Natural killer cell (primary cell): ENCODE data around the gene WDR43. TPM values are rescaled to one million over a fixed set of nuclear protein-coding genes. Genes with fewer than 3 reads are reported as not detected.

Source experiments
- ATAC-seq, 3 donors: fragments of 150-1000 bp in 2 of 3; fragments of 200-7000 bp in 1 of 3; cut with Tn5 transposase; 1 replicate in 1 of 3; 2 replicates in 2 of 3; pipeline ENCODE4 v1.10.0; 2021; ENCODE audit warnings: mild to moderate bottlenecking in 2 of 3, moderate library complexity in 2 of 3
- DNase-seq, 2 donors: peaks; one replicate each; pipeline versions ENCODE4 v3.0.0 to v3.0.0-alpha.2; 2013 to 2021; ENCODE audit warnings: mixed read lengths in 1 of 2
- H3K27ac ChIP-seq: one replicate; pipeline ENCODE4 v1.5.1; 2013; ENCODE audit warnings: mild to moderate bottlenecking, low read length
- H3K27me3 ChIP-seq: one replicate; pipeline ENCODE4 v1.6.1; 2013; ENCODE audit warnings: low read length; ENCODE audit not compliant: control insufficient read depth, insufficient read depth
- H3K36me3 ChIP-seq: one replicate; pipeline ENCODE4 v1.6.1; 2013; ENCODE audit warnings: low read length; ENCODE audit not compliant: control insufficient read depth, insufficient read depth
- H3K4me1 ChIP-seq: one replicate; pipeline ENCODE4 v1.6.1; 2013; ENCODE audit warnings: low read length; ENCODE audit not compliant: control insufficient read depth, insufficient read depth
- H3K4me3 ChIP-seq: one replicate; pipeline ENCODE4 v1.5.1; 2013; ENCODE audit warnings: low read length
- H3K9me3 ChIP-seq: one replicate; pipeline ENCODE4 v1.6.1; 2013; ENCODE audit warnings: low read length; ENCODE audit not compliant: control insufficient read depth, insufficient read depth
- H3K27ac Mint-ChIP-seq, 2 donors: one replicate each; pipeline ENCODE4 v1.8.0; 2022; ENCODE audit warnings: mild to moderate bottlenecking in 2 of 2, mixed read lengths in 2 of 2, moderate library complexity in 1 of 2
- H3K27me3 Mint-ChIP-seq, 2 donors: one replicate each; pipeline ENCODE4 v1.8.0; 2022; ENCODE audit warnings: low read depth in 2 of 2, mixed read lengths in 2 of 2
- H3K36me3 Mint-ChIP-seq: one replicate; pipeline ENCODE4 v1.8.0; 2022; ENCODE audit warnings: mixed read lengths
- H3K4me1 Mint-ChIP-seq, 2 donors: one replicate each; pipeline ENCODE4 v1.8.0; 2022; ENCODE audit warnings: mixed read lengths in 2 of 2
- H3K4me3 Mint-ChIP-seq: one replicate; pipeline ENCODE4 v1.8.0; 2022; ENCODE audit warnings: mild to moderate bottlenecking, moderate library complexity, mixed read lengths
- H3K9me3 Mint-ChIP-seq, 2 donors: one replicate each; pipeline ENCODE4 v1.8.0; 2022; ENCODE audit warnings: mixed read lengths in 2 of 2
- WGBS: methylation state at CpG from one replicate; pipeline ENCODE4 v1.1.7; 2013; ENCODE audit warnings: missing lambda C conversion rate; ENCODE audit not compliant: insufficient coverage; 5-methylcytosine and 5-hydroxymethylcytosine counted together
- intact Hi-C: fragments of 100-400 bp; cut with micrococcal nuclease; formaldehyde crosslinking; loops from one replicate; pipeline ENCODE4 v1.14.2; 2022
- total RNA-seq, 4 donors: library from RNA; stranded (reverse); fragments of 120-200 nt in 1 of 4; gene quantifications; one replicate each; pipeline versions ENCODE4 v1.2.3 to v1.2.4, GENCODE V29; 2013 to 2022
- TF ChIP-seq, protein P1 (sequence below): fragments of 200-600 bp; IDR thresholded peaks from one replicate; pipeline ENCODE4 v1.8.0; 2022; ENCODE audit warnings: antibody characterized with exemption

Gene WDR43
- total RNA-seq, 3 donors from 2014 or later (not counting 1 experiment from before 2014, with no cell fraction given), result 45.1 to 53.2 (median 49.1) TPM

DNA sequence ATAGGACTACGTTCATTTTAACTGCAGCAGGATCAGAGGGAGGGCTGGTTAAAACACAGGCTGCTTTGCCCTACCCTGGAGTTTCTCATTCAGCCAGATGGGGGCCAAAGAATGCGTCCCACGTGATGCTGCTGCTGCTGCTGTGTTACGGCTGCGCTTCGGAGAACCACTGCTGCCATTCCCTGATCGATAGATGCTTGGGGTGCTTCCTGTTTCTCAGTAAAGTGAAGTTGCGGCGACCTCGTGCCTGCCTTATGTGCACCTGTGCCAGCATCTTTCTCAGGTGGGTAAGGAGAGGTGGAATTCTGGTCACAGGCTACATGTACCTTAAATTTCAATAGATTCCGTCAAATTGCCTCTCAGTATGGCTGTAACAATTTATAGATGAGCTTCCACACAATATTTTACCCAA lies 62.0 kb downstream of the WDR43 start:
- H3K27ac Mint-ChIP-seq, result no peak overlapping the region
- 27% methylated on average over 11 of the region's 11 CpGs for WGBS
- TF ChIP-seq, protein P1, sequence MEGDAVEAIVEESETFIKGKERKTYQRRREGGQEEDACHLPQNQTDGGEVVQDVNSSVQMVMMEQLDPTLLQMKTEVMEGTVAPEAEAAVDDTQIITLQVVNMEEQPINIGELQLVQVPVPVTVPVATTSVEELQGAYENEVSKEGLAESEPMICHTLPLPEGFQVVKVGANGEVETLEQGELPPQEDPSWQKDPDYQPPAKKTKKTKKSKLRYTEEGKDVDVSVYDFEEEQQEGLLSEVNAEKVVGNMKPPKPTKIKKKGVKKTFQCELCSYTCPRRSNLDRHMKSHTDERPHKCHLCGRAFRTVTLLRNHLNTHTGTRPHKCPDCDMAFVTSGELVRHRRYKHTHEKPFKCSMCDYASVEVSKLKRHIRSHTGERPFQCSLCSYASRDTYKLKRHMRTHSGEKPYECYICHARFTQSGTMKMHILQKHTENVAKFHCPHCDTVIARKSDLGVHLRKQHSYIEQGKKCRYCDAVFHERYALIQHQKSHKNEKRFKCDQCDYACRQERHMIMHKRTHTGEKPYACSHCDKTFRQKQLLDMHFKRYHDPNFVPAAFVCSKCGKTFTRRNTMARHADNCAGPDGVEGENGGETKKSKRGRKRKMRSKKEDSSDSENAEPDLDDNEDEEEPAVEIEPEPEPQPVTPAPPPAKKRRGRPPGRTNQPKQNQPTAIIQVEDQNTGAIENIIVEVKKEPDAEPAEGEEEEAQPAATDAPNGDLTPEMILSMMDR, result no peak

DNA sequence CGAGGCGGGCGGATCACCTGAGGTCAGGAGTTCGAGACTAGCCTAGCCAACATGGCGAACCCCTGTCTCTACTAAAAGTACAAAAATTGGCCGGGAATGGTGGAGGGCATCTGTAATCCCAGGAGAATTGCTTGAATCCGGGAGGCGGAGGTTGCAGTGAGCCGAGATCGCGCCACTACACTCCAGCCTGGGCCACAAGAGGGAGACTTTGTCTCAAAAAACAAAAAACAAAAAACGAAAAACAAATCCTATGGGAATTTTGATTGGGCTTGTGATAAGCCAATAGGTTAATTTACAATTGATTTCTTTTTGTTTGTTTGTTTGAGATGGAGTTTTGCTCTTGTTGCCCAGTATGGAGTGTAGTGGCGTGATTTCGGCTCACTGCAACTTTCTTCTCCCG lies 62.4 kb downstream of the WDR43 start:
- Mint-ChIP-seq H3K27ac (no peak overlapping the region), H3K9me3 (no peaks in the 10 kb centered on the region), H3K27me3 (peaks cover 0 to 3% of the 10 kb centered on the region in 2 donors), H3K4me3 (peak overlapping the region; percentile 85), H3K36me3 (no peaks in the 10 kb centered on the region), H3K4me1 (peaks cover 6 to 12% of the 10 kb centered on the region in 2 donors)
- Histone ChIP-seq H3K36me3 (no peaks in the 10 kb centered on the region), H3K4me1 (peaks cover 6% of the 10 kb centered on the region), H3K27ac (no peak overlapping the region), H3K4me3 (no peak overlapping the region), H3K27me3 (no peaks in the 10 kb centered on the region), H3K9me3 (no peaks in the 10 kb centered on the region)
- DNase-seq, result no peak
- intact Hi-C loops, result loop anchor here (5.0 kb wide), 2 partner anchors 135 to 160 kb away; partner anchors contain the start of gene CLIP4
- ATAC-seq, result peak in 1 of 3 donors; percentile 56
- TF ChIP-seq, protein P1, result no peak
- 95% methylated on average over 15 of the region's 15 CpGs for WGBS

More for the DNA sequence above, 62.0 kb downstream of the WDR43 start:
- DNase-seq (peak in 1 of 2 donors; percentile 62), ATAC-seq (peak; percentile 48 to 87 (median 62))
- Mint-ChIP-seq H3K4me3 (peak overlapping the region; percentile 85), H3K36me3 (no peaks in the 10 kb centered on the region), H3K9me3 (no peaks in the 10 kb centered on the region), H3K4me1 (peaks cover 6 to 12% of the 10 kb centered on the region in 2 donors), H3K27me3 (peaks cover 0 to 3% of the 10 kb centered on the region in 2 donors)
- no peaks in the 10 kb centered on the region for H3K27me3 ChIP-seq
- H3K36me3 ChIP-seq, result no peaks in the 10 kb centered on the region
- peaks cover 6% of the 10 kb centered on the region for H3K4me1 ChIP-seq
- no peak overlapping the region for H3K4me3 ChIP-seq
- H3K9me3 ChIP-seq, result no peaks in the 10 kb centered on the region
- H3K27ac ChIP-seq, result no peak overlapping the region
- intact Hi-C loops, result loop anchor here (5.0 kb wide), 2 partner anchors 134 to 161 kb away; partner anchors contain the start of gene CLIP4

GRCh38 chr2:28958689-28959088 lies 64.2 kb downstream of the WDR43 start:
- H3K4me1 Mint-ChIP-seq, result peaks cover 6 to 12% of the 10 kb centered on the region in 2 donors
- H3K9me3 ChIP-seq, result no peaks in the 10 kb centered on the region
- no peaks in the 10 kb centered on the region for H3K9me3 Mint-ChIP-seq
- DNase-seq (peak; percentile 25 to 78), ATAC-seq (peak; percentile 63 to 94 (median 74))
- H3K27ac Mint-ChIP-seq, result peak overlapping the region in 1 of 2 donors; percentile 25
- no peak overlapping the region for H3K4me3 Mint-ChIP-seq
- TF ChIP-seq, protein P1, result peak; percentile 82
- 36% methylated on average over 8 of the region's 9 CpGs for WGBS
- H3K4me3 ChIP-seq, result no peak overlapping the region
- H3K27ac ChIP-seq, result no peak overlapping the region
- H3K36me3 Mint-ChIP-seq, result no peaks in the 10 kb centered on the region
- intact Hi-C loops, result loop anchor here (1.0 to 5.0 kb wide), 4 partner anchors 53 to 238 kb away; partner anchors contain the start of gene CLIP4
- peaks cover 6% of the 10 kb centered on the region for H3K4me1 ChIP-seq
- no peaks in the 10 kb centered on the region for H3K27me3 ChIP-seq
- H3K27me3 Mint-ChIP-seq, result peaks cover 0 to 3% of the 10 kb centered on the region in 2 donors
- no peaks in the 10 kb centered on the region for H3K36me3 ChIP-seq

DNA sequence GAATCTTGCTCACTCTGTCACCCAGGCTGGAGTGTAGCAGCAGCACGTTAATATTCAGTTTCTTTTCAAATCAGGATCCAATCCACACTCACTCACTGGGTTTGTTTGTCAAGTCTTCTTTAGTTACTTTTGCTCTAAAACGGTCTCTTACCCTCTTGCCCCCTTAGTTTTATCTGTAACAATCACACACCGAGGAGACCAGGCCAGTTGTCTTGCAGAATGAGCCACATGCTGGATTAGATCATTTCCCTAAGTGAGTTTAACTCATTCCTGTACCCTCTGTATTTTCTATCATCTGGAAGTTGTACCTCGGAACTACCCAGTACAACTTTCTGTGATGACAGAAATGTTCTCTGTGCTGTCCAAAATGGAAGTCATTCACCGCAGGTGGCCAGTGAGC lies 65.9 kb downstream of the WDR43 start:
- no peak overlapping the region for H3K27ac ChIP-seq
- Mint-ChIP-seq H3K36me3 (no peaks in the 10 kb centered on the region), H3K27me3 (peaks cover 0 to 3% of the 10 kb centered on the region in 2 donors), H3K4me1 (peaks cover 6 to 12% of the 10 kb centered on the region in 2 donors), H3K4me3 (no peak overlapping the region), H3K27ac (peak overlapping the region in 1 of 2 donors; percentile 14), H3K9me3 (no peaks in the 10 kb centered on the region)
- peaks cover 6% of the 10 kb centered on the region for H3K4me1 ChIP-seq
- no peaks in the 10 kb centered on the region for H3K36me3 ChIP-seq
- no peaks in the 10 kb centered on the region for H3K9me3 ChIP-seq
- TF ChIP-seq, protein P1, result no peak
- no peaks in the 10 kb centered on the region for H3K27me3 ChIP-seq
- WGBS, result 69% methylated on average over 5 of the region's 5 CpGs
- DNase-seq (no peak), ATAC-seq (no peak)
- intact Hi-C loops, result no loop called here
- no peak overlapping the region for H3K4me3 ChIP-seq
